Muscle of leg (tissue), 11 donors: ENCODE results near the gene CAV1. TPM values are rescaled to one million over a fixed set of nuclear protein-coding genes. Genes with fewer than 3 reads are reported as not detected.

ENCODE experiments used
- DNase-seq: peaks from one replicate; pipeline ENCODE4 v3.0.0; 2013
- H3K27ac ChIP-seq: one replicate; pipeline ENCODE4 v1.5.1; 2013; ENCODE audit warnings: mild to moderate bottlenecking, low read length, control low read depth
- H3K27me3 ChIP-seq: one replicate; pipeline ENCODE4 v1.6.1; 2013; ENCODE audit warnings: low read length; ENCODE audit not compliant: control insufficient read depth, insufficient read depth
- H3K36me3 ChIP-seq: one replicate; pipeline ENCODE4 v1.6.1; 2013; ENCODE audit warnings: low read length; ENCODE audit not compliant: control insufficient read depth, insufficient read depth
- H3K4me1 ChIP-seq: one replicate; pipeline ENCODE4 v1.6.1; 2013; ENCODE audit warnings: low read length; ENCODE audit not compliant: control insufficient read depth, insufficient read depth
- H3K4me3 ChIP-seq: one replicate; pipeline ENCODE4 v1.5.1; 2013; ENCODE audit warnings: low read length, control low read depth
- H3K9me3 ChIP-seq: replicated peaks from 2 replicates; pipeline ENCODE4 v1.6.1; 2013; ENCODE audit warnings: low read depth, low read length; ENCODE audit not compliant: control insufficient read depth
- WGBS: methylation state at CpG from one replicate; pipeline ENCODE4 v1.1.5; 2013; ENCODE audit warnings: missing lambda C conversion rate; ENCODE audit not compliant: insufficient coverage; 5-methylcytosine and 5-hydroxymethylcytosine counted together
- polyA plus RNA-seq, 8 donors: library from polyadenylated mRNA; unstranded; fragments of 120-200 nt; gene quantifications; one replicate each; pipeline versions ENCODE4 v1.2.1 to v1.2.3, GENCODE V29; 2013; ENCODE audit warnings: inconsistent platforms in 1 of 8, low replicate concordance in 1 of 8; ENCODE audit not compliant: insufficient read length in 8 of 8, insufficient read depth in 1 of 8
- total RNA-seq: library from RNA; stranded (reverse); fragments of 120-200 nt; gene quantifications from one replicate; pipeline ENCODE4 v1.2.4, GENCODE V29; 2013

Gene CAV1
- total and polyA plus RNA-seq, 9 donors, result 166 to 253 (median 198) TPM

- H3K4me1 ChIP-seq, result peaks cover 5% of the 10 kb centered on the region
- H3K27me3 ChIP-seq, result no peaks in the 10 kb centered on the region
- DNase-seq, result no peak
- no peak overlapping the region for H3K4me3 ChIP-seq
- H3K36me3 ChIP-seq, result peaks cover 5% of the 10 kb centered on the region
- H3K27ac ChIP-seq, result no peak overlapping the region
- WGBS, result no CpG with 5 or more reads among the region's 1 CpG
- H3K9me3 ChIP-seq, result no peaks in the 10 kb centered on the region
Measured at GRCh38 chr7:116552602-116553001, 27.8 kb downstream of the CAV1 start.

GRCh38 chr7:116553168-116553964 lies 28.5 kb downstream of the CAV1 start:
- Histone ChIP-seq H3K4me1 (peaks cover 5% of the 10 kb centered on the region), H3K9me3 (no peaks in the 10 kb centered on the region), H3K27ac (no peak overlapping the region), H3K4me3 (no peak overlapping the region), H3K36me3 (peaks cover 5% of the 10 kb centered on the region), H3K27me3 (no peaks in the 10 kb centered on the region)
- no CpG with 5 or more reads among the region's 3 CpGs for WGBS
- DNase-seq, result no peak

- no peak for DNase-seq
- Histone ChIP-seq H3K4me3 (no peak overlapping the region), H3K27ac (no peak overlapping the region), H3K36me3 (peaks cover 5% of the 10 kb centered on the region), H3K27me3 (no peaks in the 10 kb centered on the region), H3K4me1 (peaks cover 5% of the 10 kb centered on the region), H3K9me3 (no peaks in the 10 kb centered on the region)
Measured at GRCh38 chr7:116554436-116554835, 29.6 kb downstream of the CAV1 start.

- Histone ChIP-seq H3K4me3 (no peak overlapping the region), H3K4me1 (peaks cover 5% of the 10 kb centered on the region), H3K27ac (no peak overlapping the region), H3K27me3 (no peaks in the 10 kb centered on the region), H3K9me3 (no peaks in the 10 kb centered on the region), H3K36me3 (peaks cover 5% of the 10 kb centered on the region)
- 40% methylated on average over 2 of the region's 4 CpGs for WGBS
- no peak for DNase-seq
Measured at GRCh38 chr7:116554911-116555310, 30.1 kb downstream of the CAV1 start.

- no CpG with 5 or more reads among the region's 3 CpGs for WGBS
- no peak overlapping the region for H3K27ac ChIP-seq
- H3K4me1 ChIP-seq, result peaks cover 7% of the 10 kb centered on the region
- H3K4me3 ChIP-seq, result no peak overlapping the region
- DNase-seq, result no peak
- H3K36me3 ChIP-seq, result peaks cover 6% of the 10 kb centered on the region
- H3K9me3 ChIP-seq, result no peaks in the 10 kb centered on the region
- H3K27me3 ChIP-seq, result no peaks in the 10 kb centered on the region
Measured at GRCh38 chr7:116557066-116557585, 32.3 kb downstream of the CAV1 start.

- H3K27ac ChIP-seq, result no peak overlapping the region
- H3K27me3 ChIP-seq, result no peaks in the 10 kb centered on the region
- no peak overlapping the region for H3K4me3 ChIP-seq
- whole genome bisulfite sequencing, result 67% methylated on average over 1 of the region's 4 CpGs
- no peaks in the 10 kb centered on the region for H3K9me3 ChIP-seq
- peaks cover 7% of the 10 kb centered on the region for H3K4me1 ChIP-seq
- H3K36me3 ChIP-seq, result peaks cover 6% of the 10 kb centered on the region
- DNase-seq, result no peak
Measured at GRCh38 chr7:116557901-116558300, 33.1 kb downstream of the CAV1 start.

- Histone ChIP-seq H3K4me1 (peaks cover 2% of the 10 kb centered on the region), H3K36me3 (peaks cover 6% of the 10 kb centered on the region), H3K27me3 (no peaks in the 10 kb centered on the region), H3K9me3 (no peaks in the 10 kb centered on the region), H3K4me3 (no peak overlapping the region), H3K27ac (no peak overlapping the region)
- WGBS, result no CpG with 5 or more reads among the region's 7 CpGs
- no peak for DNase-seq
Measured at GRCh38 chr7:116560021-116560970, 35.5 kb downstream of the CAV1 start.

GRCh38 chr7:116561697-116562483 lies 37.1 kb downstream of the CAV1 start:
- Histone ChIP-seq H3K4me1 (peaks cover 2% of the 10 kb centered on the region), H3K9me3 (no peaks in the 10 kb centered on the region), H3K4me3 (no peak overlapping the region), H3K27ac (no peak overlapping the region), H3K36me3 (peaks cover 6% of the 10 kb centered on the region), H3K27me3 (no peaks in the 10 kb centered on the region)
- peak; percentile 37 for DNase-seq
- 36% methylated on average over 1 of the region's 2 CpGs for WGBS

GRCh38 chr7:116562529-116563121 lies 37.8 kb downstream of the CAV1 start:
- 100% methylated on average over 1 of the region's 1 CpG for WGBS
- Histone ChIP-seq H3K9me3 (no peaks in the 10 kb centered on the region), H3K27ac (no peak overlapping the region), H3K36me3 (peaks cover 6% of the 10 kb centered on the region), H3K4me1 (peaks cover 2% of the 10 kb centered on the region), H3K27me3 (no peaks in the 10 kb centered on the region), H3K4me3 (no peak overlapping the region)
- DNase-seq, result no peak
